ENCODE measurements around the gene DLG2.

DLG2 gene

GRCh38 chr11:83680321-83680720, 1946.8 kb downstream of the DLG2 start:
- H3K4me3 ChIP-seq (ENCODE audit: low read depth, low read length) = no peak overlapping the region
- TF ChIP-seq, protein P1, sequence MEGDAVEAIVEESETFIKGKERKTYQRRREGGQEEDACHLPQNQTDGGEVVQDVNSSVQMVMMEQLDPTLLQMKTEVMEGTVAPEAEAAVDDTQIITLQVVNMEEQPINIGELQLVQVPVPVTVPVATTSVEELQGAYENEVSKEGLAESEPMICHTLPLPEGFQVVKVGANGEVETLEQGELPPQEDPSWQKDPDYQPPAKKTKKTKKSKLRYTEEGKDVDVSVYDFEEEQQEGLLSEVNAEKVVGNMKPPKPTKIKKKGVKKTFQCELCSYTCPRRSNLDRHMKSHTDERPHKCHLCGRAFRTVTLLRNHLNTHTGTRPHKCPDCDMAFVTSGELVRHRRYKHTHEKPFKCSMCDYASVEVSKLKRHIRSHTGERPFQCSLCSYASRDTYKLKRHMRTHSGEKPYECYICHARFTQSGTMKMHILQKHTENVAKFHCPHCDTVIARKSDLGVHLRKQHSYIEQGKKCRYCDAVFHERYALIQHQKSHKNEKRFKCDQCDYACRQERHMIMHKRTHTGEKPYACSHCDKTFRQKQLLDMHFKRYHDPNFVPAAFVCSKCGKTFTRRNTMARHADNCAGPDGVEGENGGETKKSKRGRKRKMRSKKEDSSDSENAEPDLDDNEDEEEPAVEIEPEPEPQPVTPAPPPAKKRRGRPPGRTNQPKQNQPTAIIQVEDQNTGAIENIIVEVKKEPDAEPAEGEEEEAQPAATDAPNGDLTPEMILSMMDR (IDR thresholded peaks at IDR 0.05; ENCODE audit: control insufficient read depth, extremely low read depth, insufficient read depth) = no peak
- DNase-seq (ENCODE audit: low read depth) = no peak

- no peak overlapping the region for H3K4me3 ChIP-seq (ENCODE audit: low read depth, low read length)
- DNase-seq (ENCODE audit: low read depth) = no peak
- TF ChIP-seq, protein P1 (IDR thresholded peaks at IDR 0.05; ENCODE audit: control insufficient read depth, extremely low read depth, insufficient read depth) = no peak
Measured at GRCh38 chr11:83678831-83679584, 1948.1 kb downstream of the DLG2 start.

DNA sequence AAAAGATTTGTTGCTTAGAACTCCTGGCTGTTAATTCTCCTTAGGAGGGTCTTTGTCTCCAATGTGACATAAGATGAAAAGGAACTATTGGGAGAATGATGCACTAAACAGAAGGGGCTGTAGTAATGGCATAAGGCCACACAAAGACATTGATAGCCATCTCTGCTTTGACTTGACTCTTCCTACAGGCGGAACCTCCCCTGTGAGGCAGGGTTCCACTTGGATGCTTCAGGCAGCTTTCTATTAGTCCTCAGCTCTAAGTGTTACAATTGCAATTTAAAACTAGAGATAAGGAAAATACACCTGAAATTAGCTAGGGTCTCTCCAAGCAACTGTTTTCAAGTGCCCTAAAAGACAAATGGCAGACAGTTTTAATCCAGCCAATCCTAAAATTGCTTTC, 1949.4 kb downstream of the DLG2 start:
- H3K4me3 ChIP-seq (ENCODE audit: low read depth, low read length) = no peak overlapping the region
- no peak for DNase-seq (ENCODE audit: low read depth)
- TF ChIP-seq, protein P1 (IDR thresholded peaks at IDR 0.05; ENCODE audit: control insufficient read depth, extremely low read depth, insufficient read depth) = no peak

DNA sequence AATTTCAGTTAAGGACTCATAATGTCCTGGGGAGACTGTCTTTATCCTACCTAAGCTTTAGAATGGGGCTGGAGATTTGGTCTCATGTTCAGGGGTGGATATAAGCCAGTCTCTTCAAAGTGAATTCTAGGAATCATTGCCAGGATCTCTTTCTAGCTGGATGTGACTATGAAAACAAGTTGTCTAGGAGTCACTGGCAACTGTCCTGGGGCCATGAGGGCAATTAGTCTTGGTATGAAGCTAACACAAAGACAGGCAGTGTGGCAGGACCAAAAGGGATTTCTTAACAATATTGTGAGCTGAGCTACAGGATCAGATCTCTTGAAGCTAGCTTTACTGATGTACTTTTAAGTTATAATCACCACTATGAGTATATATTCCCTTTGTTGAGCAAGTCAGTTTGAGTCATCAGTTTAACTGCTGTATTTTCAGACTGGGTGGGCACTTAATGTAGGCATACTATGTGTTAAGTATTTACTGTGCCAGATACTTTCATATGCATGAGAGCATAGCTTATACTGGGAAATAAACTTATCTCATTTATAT, 1951.0 kb downstream of the DLG2 start:
- H3K4me3 ChIP-seq (ENCODE audit: low read depth, low read length) = no peak overlapping the region
- TF ChIP-seq, protein P1 (IDR thresholded peaks at IDR 0.05; ENCODE audit: control insufficient read depth, extremely low read depth, insufficient read depth) = no peak
- no peak for DNase-seq (ENCODE audit: low read depth)

DNA sequence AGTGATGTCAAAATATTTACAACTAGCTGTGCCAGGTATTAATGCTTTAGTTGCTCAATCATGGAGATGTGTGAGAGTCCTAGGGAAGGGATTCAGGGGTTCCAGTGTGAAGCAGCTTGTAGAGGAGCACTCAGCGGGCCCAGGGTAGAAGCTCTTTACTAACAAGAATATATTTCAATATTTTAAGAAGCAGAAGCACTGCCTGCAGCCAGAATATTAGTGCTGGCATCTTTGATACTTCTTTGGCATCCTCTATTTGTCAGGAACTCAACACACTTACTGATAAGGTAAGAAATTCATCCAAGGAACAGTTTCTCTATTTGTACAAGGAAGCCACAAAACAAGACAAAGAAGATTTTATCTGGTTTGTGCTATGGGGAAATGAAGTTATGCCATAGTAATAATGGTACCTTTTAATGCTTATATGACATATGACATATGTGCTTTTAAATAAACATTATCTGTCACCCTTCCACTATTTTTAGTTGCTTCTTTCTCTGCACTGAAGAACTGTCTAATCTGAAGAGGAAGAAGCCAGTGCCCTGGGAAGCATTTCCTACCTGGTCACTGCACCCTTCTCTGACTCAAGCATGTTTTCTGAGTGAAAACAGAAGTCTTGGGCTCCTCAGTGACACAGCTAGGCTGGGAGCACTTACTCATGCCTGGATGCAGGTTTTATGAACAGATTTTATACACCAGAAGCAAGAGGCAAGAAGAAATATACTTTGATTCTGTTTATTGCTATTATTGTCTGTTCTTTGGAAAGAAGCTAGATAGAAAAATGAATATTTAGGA, 1952.8 kb downstream of the DLG2 start:
- DNase-seq (ENCODE audit: low read depth) = peak; percentile 67
- TF ChIP-seq, protein P1 (IDR thresholded peaks at IDR 0.05; ENCODE audit: control insufficient read depth, extremely low read depth, insufficient read depth) = no peak
- H3K4me3 ChIP-seq (ENCODE audit: low read depth, low read length) = no peak overlapping the region

DNA sequence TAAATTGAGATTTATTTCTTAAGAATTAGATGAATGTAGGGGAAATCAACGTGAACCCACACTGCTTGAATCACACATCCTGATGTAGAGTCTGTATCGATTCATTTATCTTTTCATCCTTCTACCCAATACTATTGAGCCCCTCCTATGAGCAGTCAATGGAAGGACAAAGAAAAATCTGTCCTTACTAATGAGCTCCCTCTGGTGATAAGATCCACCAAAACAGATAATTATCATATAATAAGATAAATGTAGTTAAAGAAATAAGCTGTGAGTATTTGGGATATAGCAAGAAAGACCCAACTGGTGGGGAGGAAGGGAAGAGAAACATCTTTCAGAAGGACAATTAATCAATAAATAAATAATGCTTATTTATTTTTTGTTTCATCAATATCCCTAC, 1955.9 kb downstream of the DLG2 start:
- no peak for DNase-seq (ENCODE audit: low read depth)
- TF ChIP-seq, protein P1 (IDR thresholded peaks at IDR 0.05; ENCODE audit: control insufficient read depth, extremely low read depth, insufficient read depth) = peak; percentile 35

More for the DNA sequence above, 1955.9 kb downstream of the DLG2 start:
- H3K4me3 ChIP-seq (ENCODE audit: low read depth, low read length) = no peak overlapping the region
